ENCODE data around the gene PGAP3.

The PGAP3 gene, protein sequence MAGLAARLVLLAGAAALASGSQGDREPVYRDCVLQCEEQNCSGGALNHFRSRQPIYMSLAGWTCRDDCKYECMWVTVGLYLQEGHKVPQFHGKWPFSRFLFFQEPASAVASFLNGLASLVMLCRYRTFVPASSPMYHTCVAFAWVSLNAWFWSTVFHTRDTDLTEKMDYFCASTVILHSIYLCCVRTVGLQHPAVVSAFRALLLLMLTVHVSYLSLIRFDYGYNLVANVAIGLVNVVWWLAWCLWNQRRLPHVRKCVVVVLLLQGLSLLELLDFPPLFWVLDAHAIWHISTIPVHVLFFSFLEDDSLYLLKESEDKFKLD

GRCh38 chr17:39687546-39688474 lies at the start of gene PGAP3:
Gene PGAP3, minus strand, starts transcription at chr17:39688057. Its CDS starts 43 bp downstream, at chr17:39688014.
- Histone ChIP-seq H3K4me3 (ENCODE audit: low read depth, low read length) (peak within 1 kb of the TSS; percentile 92), H3K36me3 (ENCODE audit: control insufficient read depth, insufficient read depth, low read length) (peaks cover 21% of the 10 kb centered on the region), H3K9ac (ENCODE audit: low read depth, low read length) (peak within 1 kb of the TSS; percentile 81), H3K9me3 (ENCODE audit: control insufficient read depth, insufficient read depth, low read length) (no peaks in the 10 kb centered on the region), H3K27me3 (ENCODE audit: control insufficient read depth, insufficient read depth, low read length) (no peaks in the 10 kb centered on the region), H3K4me1 (ENCODE audit: control insufficient read depth, insufficient read depth, low read length) (peaks cover 31% of the 10 kb centered on the region), H3K27ac (ENCODE audit: low read depth, low read length) (peak within 1 kb of the TSS; percentile 100)

DNA sequence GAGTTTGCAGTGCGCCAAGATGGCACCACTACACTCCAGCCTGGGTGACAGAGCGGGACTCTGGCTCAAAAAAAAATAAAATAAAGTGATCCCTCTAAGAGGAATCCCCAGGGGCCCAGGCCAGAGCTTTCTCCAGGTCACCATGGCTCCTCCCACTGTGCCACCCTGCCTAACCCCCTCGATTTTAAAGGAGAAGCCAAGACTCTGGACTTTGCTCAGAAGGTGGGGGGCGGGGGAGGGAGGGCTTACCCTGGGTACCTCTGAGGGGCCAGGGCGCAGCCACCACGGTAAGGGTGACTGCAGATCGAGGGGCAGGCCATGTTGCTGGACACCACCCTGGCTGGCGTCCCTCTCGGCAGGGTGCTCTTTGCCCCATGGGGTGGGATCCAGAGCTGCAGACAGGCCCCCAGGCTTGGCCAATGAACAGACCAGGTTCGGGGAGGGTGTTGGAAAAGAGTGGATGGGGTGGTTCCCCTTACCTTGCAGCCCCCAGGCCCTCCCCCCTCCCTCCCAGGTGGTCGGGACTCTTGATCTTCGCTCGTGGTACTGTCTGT lies 49.4 kb upstream of the PGAP3 start:
- Histone ChIP-seq H3K36me3 (ENCODE audit: control insufficient read depth, insufficient read depth, low read length) (peaks cover 3% of the 10 kb centered on the region), H3K27ac (ENCODE audit: low read depth, low read length) (peak overlapping the region; percentile 93), H3K4me1 (ENCODE audit: control insufficient read depth, insufficient read depth, low read length) (peaks cover 18% of the 10 kb centered on the region), H3K4me3 (ENCODE audit: low read depth, low read length) (peak overlapping the region; percentile 90), H3K9me3 (ENCODE audit: control insufficient read depth, insufficient read depth, low read length) (no peaks in the 10 kb centered on the region), H3K27me3 (ENCODE audit: control insufficient read depth, insufficient read depth, low read length) (no peaks in the 10 kb centered on the region), H3K9ac (ENCODE audit: low read depth, low read length) (0 out of 2 replicates have a peak overlapping the region, but pooled peaks have one; percentile 84)

GRCh38 chr17:39736319-39737165 lies 48.7 kb upstream of the PGAP3 start:
- Histone ChIP-seq H3K36me3 (ENCODE audit: control insufficient read depth, insufficient read depth, low read length) (no peaks in the 10 kb centered on the region), H3K4me3 (ENCODE audit: low read depth, low read length) (no peak overlapping the region), H3K9ac (ENCODE audit: low read depth, low read length) (no peak overlapping the region), H3K27me3 (ENCODE audit: control insufficient read depth, insufficient read depth, low read length) (no peaks in the 10 kb centered on the region), H3K4me1 (ENCODE audit: control insufficient read depth, insufficient read depth, low read length) (peaks cover 18% of the 10 kb centered on the region), H3K27ac (ENCODE audit: low read depth, low read length) (no peak overlapping the region), H3K9me3 (ENCODE audit: control insufficient read depth, insufficient read depth, low read length) (no peaks in the 10 kb centered on the region)

DNA sequence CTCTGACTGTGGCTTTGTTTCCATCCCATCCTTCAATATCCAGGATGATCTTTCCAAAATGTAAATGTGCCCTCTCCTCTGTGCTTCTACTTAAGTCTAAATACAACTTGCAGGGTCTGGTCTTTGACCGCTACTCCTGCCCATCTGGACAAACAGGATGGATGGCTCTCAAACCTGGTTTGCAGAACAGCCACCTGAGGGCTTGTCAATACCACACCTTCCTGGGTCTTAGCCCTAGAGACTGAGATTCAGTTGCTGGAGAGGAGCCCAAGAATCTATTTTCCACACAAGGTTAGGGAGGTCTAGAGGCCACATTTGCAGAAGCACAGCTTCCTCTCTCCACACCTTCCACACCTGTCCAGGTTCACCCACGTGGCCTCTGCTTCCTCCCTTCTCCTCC lies 48.0 kb upstream of the PGAP3 start:
- Histone ChIP-seq H3K36me3 (ENCODE audit: control insufficient read depth, insufficient read depth, low read length) (no peaks in the 10 kb centered on the region), H3K9ac (ENCODE audit: low read depth, low read length) (no peak overlapping the region), H3K9me3 (ENCODE audit: control insufficient read depth, insufficient read depth, low read length) (no peaks in the 10 kb centered on the region), H3K4me3 (ENCODE audit: low read depth, low read length) (no peak overlapping the region), H3K27me3 (ENCODE audit: control insufficient read depth, insufficient read depth, low read length) (no peaks in the 10 kb centered on the region), H3K27ac (ENCODE audit: low read depth, low read length) (no peak overlapping the region), H3K4me1 (ENCODE audit: control insufficient read depth, insufficient read depth, low read length) (peaks cover 11% of the 10 kb centered on the region)

- no peak overlapping the region for H3K9ac ChIP-seq (ENCODE audit: low read depth, low read length)
- H3K27me3 ChIP-seq (ENCODE audit: control insufficient read depth, insufficient read depth, low read length), result no peaks in the 10 kb centered on the region
- H3K9me3 ChIP-seq (ENCODE audit: control insufficient read depth, insufficient read depth, low read length), result no peaks in the 10 kb centered on the region
- no peak overlapping the region for H3K4me3 ChIP-seq (ENCODE audit: low read depth, low read length)
- peaks cover 15% of the 10 kb centered on the region for H3K4me1 ChIP-seq (ENCODE audit: control insufficient read depth, insufficient read depth, low read length)
- H3K27ac ChIP-seq (ENCODE audit: low read depth, low read length), result no peak overlapping the region
- peaks cover 18% of the 10 kb centered on the region for H3K36me3 ChIP-seq (ENCODE audit: control insufficient read depth, insufficient read depth, low read length)
These were observed 44.7 kb upstream of the PGAP3 start for GRCh38 chr17:39732586-39732985.

GRCh38 chr17:39730095-39730921 lies 42.5 kb upstream of the PGAP3 start, which contains the start of gene MIEN1:
Gene MIEN1, minus strand, starts transcription at chr17:39730532. Its CDS starts 37 bp downstream, at chr17:39730495.
- peak within 1 kb of the TSS; percentile 77 for H3K27ac ChIP-seq (ENCODE audit: low read depth, low read length)
- peaks cover 11% of the 10 kb centered on the region; the same call in 1 of the 2 replicates for H3K4me1 ChIP-seq (ENCODE audit: control insufficient read depth, insufficient read depth, low read length)
- no peaks in the 10 kb centered on the region for H3K9me3 ChIP-seq (ENCODE audit: control insufficient read depth, insufficient read depth, low read length)
- H3K4me3 ChIP-seq (ENCODE audit: low read depth, low read length), result peak within 1 kb of the TSS; percentile 74
- peak within 1 kb of the TSS; percentile 67 for H3K9ac ChIP-seq (ENCODE audit: low read depth, low read length)
- H3K36me3 ChIP-seq (ENCODE audit: control insufficient read depth, insufficient read depth, low read length), result peaks cover 41% of the 10 kb centered on the region
- no peaks in the 10 kb centered on the region for H3K27me3 ChIP-seq (ENCODE audit: control insufficient read depth, insufficient read depth, low read length)

DNA sequence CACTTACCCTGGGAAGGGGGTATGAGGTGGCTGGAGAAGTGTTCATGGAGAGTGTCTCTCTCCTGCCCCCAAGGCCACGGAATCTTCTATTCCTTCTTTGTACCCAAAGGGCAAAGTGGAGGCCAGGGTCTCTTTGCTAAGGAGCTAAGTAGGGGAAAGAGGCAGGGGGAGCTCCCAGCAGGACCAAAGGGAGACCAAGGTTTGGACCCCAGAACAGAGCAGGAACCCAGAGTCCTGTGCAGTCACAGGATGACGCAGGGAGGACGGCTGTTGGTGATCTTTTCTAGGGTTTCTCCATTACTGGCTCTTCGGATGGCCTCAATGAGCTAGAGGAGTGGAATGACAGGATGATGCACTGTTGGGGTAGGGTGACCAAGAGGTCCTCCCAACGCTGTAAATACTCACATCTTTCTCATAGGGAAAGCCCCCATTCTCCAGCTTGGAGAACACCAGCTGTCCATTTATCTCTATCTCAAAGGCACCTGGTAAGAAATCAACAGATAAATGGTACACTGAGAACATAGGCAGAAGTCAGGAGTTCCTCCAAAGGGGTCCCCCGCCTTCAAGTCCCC lies 41.5 kb upstream of the PGAP3 start:
- Histone ChIP-seq H3K36me3 (ENCODE audit: control insufficient read depth, insufficient read depth, low read length) (peaks cover 50% of the 10 kb centered on the region), H3K9ac (ENCODE audit: low read depth, low read length) (0 out of 2 replicates have a peak overlapping the region, but pooled peaks have one; percentile 67), H3K4me3 (ENCODE audit: low read depth, low read length) (peak overlapping the region; percentile 74), H3K9me3 (ENCODE audit: control insufficient read depth, insufficient read depth, low read length) (no peaks in the 10 kb centered on the region), H3K27ac (ENCODE audit: low read depth, low read length) (peak overlapping the region; percentile 77), H3K4me1 (ENCODE audit: control insufficient read depth, insufficient read depth, low read length) (peaks cover 11% of the 10 kb centered on the region; the same call in 1 of the 2 replicates), H3K27me3 (ENCODE audit: control insufficient read depth, insufficient read depth, low read length) (no peaks in the 10 kb centered on the region)

DNA sequence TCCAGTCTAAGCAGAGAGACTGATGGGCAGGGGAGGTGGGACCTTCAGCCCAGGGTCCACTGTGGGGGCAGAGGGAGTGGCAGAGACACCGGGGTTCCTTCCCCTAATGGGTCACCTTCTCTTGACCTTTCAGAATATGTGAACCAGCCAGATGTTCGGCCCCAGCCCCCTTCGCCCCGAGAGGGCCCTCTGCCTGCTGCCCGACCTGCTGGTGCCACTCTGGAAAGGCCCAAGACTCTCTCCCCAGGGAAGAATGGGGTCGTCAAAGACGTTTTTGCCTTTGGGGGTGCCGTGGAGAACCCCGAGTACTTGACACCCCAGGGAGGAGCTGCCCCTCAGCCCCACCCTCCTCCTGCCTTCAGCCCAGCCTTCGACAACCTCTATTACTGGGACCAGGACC lies 39.7 kb upstream of the PGAP3 start:
- peaks cover 67% of the 10 kb centered on the region for H3K36me3 ChIP-seq (ENCODE audit: control insufficient read depth, insufficient read depth, low read length)
- no peak overlapping the region for H3K4me3 ChIP-seq (ENCODE audit: low read depth, low read length)
- peaks cover 11% of the 10 kb centered on the region; the same call in 1 of the 2 replicates for H3K4me1 ChIP-seq (ENCODE audit: control insufficient read depth, insufficient read depth, low read length)
- no peak overlapping the region for H3K9ac ChIP-seq (ENCODE audit: low read depth, low read length)
- no peaks in the 10 kb centered on the region for H3K27me3 ChIP-seq (ENCODE audit: control insufficient read depth, insufficient read depth, low read length)
- H3K27ac ChIP-seq (ENCODE audit: low read depth, low read length), result no peak overlapping the region
- no peaks in the 10 kb centered on the region for H3K9me3 ChIP-seq (ENCODE audit: control insufficient read depth, insufficient read depth, low read length)

- Histone ChIP-seq H3K27ac (ENCODE audit: low read depth, low read length) (no peak overlapping the region), H3K9ac (ENCODE audit: low read depth, low read length) (no peak overlapping the region), H3K9me3 (ENCODE audit: control insufficient read depth, insufficient read depth, low read length) (no peaks in the 10 kb centered on the region), H3K27me3 (ENCODE audit: control insufficient read depth, insufficient read depth, low read length) (no peaks in the 10 kb centered on the region), H3K4me3 (ENCODE audit: low read depth, low read length) (no peak overlapping the region), H3K36me3 (ENCODE audit: control insufficient read depth, insufficient read depth, low read length) (peaks cover 76% of the 10 kb centered on the region), H3K4me1 (ENCODE audit: control insufficient read depth, insufficient read depth, low read length) (peaks cover 11% of the 10 kb centered on the region; the same call in 1 of the 2 replicates)
These were observed 38.8 kb upstream of the PGAP3 start for GRCh38 chr17:39726617-39727016.
